Vagina (tissue), 2 donors: ENCODE results near the gene MTHFSD.

Source experiments
- POLR2A ChIP-seq, 2 donors: fragments of 450-650 bp; IDR thresholded peaks; one replicate each; pipeline ENCODE4 v1.6.1; 2017; ENCODE audit warnings: antibody characterized with exemption in 2 of 2, mild to moderate bottlenecking in 2 of 2, moderate library complexity in 2 of 2
- POLR2AphosphoS5 ChIP-seq, 2 donors: sonication (generic); formaldehyde crosslinking; IDR thresholded peaks; one replicate each; pipeline ENCODE4 v1.9.0; 2017; ENCODE audit warnings: antibody characterized with exemption in 2 of 2, mild to moderate bottlenecking in 2 of 2, low read depth in 1 of 2; ENCODE audit not compliant: insufficient read depth in 1 of 2
- TF ChIP-seq, protein P1 (sequence below), 3 experiments: fragments of 450-650 bp in 2 of 3; fragments of 200-600 bp in 1 of 3; sonication (generic) in 1 of 3; IDR thresholded peaks; one replicate each; pipeline ENCODE4 v1.5.1; 2017 to 2019; ENCODE audit warnings: antibody characterized with exemption in 3 of 3, mild to moderate bottlenecking in 2 of 3, moderate library complexity in 2 of 3

DNA sequence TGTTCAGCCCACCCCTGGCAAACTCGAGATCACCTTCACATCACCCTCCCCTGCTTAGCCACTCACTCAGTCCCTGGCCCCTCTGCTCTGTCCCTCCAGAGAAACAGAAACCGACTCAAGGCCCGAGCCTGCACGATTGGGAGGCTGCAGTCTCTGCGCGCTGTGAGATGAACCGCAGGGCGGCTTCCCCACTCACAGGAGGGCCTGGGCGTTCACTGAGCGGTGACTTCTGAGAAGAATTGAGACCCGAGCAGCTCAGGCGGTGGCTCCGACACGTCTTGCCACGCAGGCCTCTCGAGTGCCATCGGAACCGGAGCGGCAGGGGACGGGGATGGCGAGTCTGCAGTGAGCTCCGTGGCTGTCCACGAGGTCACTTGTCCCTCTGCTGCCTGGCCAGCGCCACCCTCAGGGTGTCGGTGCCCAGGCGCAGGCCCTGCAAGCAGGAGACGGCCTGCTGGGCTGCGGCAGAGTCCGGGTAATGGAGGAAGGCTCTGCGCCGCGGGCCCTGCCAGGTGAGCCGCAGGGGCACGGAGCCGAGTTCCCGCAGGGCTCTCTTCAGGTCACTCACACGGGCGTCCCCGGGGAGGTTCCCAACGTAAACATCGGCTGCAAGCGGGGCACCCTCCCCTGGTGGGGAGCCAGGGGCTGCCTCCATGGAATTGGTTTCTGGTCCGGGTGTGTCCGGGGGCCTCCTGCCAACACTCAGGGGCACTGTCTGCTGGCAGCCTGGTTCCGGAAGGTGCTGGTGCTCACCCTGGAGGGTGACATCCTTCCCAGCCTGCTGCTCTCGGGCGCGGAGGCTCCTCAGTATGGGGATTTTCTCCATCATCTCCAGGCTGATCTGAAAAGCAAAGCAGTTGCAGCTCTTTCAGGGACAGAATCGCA is 23.2 kb downstream of the MTHFSD start:
- TF ChIP-seq, protein P1, sequence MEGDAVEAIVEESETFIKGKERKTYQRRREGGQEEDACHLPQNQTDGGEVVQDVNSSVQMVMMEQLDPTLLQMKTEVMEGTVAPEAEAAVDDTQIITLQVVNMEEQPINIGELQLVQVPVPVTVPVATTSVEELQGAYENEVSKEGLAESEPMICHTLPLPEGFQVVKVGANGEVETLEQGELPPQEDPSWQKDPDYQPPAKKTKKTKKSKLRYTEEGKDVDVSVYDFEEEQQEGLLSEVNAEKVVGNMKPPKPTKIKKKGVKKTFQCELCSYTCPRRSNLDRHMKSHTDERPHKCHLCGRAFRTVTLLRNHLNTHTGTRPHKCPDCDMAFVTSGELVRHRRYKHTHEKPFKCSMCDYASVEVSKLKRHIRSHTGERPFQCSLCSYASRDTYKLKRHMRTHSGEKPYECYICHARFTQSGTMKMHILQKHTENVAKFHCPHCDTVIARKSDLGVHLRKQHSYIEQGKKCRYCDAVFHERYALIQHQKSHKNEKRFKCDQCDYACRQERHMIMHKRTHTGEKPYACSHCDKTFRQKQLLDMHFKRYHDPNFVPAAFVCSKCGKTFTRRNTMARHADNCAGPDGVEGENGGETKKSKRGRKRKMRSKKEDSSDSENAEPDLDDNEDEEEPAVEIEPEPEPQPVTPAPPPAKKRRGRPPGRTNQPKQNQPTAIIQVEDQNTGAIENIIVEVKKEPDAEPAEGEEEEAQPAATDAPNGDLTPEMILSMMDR (IDR thresholded peaks at IDR 0.05): no peak
- TF ChIP-seq POLR2A (IDR thresholded peaks at IDR 0.05): no peak
- TF ChIP-seq POLR2AphosphoS5 (IDR thresholded peaks at IDR 0.05; ENCODE audit: insufficient read depth in 1 of 2, low read depth in 1 of 2): no peak
